Measurements from ENCODE around the gene DHX8.

DNA sequence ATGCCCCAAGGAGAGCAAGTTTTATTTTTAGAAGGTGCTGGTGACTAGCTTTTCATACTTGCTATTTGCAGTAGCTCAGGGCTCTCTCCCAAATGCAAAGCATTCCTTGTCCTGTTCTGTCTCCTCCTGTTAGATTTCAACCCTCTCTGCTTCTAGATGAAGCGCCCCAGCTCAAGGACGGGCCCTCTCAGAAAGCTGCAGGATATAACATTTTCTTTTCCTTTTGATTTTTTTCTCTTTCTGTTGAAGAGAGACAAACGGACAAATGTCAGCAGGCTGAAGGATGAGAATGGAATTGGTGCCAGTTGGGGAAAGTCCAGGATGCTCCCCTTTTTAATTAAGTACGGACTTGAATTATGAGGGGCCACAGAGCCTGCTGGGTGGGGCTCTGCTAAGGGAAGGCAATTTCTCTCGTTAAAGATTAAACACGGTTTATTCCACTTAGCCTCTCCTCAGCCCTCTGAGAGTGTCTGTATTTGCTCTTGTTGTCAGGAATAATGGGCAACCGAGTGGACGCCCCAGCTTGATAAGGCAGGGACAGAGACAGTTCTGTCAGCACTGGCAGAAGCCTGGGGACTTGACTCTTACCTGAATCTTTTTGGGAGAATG lies 68.6 kb downstream of the DHX8 start:
- no peak for TF ChIP-seq EZH2phosphoT487 (IDR thresholded peaks at IDR 0.05; ENCODE audit: borderline replicate concordance, low read length)
- TF ChIP-seq, protein P1, sequence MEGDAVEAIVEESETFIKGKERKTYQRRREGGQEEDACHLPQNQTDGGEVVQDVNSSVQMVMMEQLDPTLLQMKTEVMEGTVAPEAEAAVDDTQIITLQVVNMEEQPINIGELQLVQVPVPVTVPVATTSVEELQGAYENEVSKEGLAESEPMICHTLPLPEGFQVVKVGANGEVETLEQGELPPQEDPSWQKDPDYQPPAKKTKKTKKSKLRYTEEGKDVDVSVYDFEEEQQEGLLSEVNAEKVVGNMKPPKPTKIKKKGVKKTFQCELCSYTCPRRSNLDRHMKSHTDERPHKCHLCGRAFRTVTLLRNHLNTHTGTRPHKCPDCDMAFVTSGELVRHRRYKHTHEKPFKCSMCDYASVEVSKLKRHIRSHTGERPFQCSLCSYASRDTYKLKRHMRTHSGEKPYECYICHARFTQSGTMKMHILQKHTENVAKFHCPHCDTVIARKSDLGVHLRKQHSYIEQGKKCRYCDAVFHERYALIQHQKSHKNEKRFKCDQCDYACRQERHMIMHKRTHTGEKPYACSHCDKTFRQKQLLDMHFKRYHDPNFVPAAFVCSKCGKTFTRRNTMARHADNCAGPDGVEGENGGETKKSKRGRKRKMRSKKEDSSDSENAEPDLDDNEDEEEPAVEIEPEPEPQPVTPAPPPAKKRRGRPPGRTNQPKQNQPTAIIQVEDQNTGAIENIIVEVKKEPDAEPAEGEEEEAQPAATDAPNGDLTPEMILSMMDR (IDR thresholded peaks at IDR 0.05; ENCODE audit: low read depth, low read length, poor library complexity, severe bottlenecking): no peak
